Keratinocyte (primary cell): Measurements from ENCODE around the gene MINDY4. TPM values are rescaled to one million over a fixed set of nuclear protein-coding genes. Genes with fewer than 3 reads are reported as not detected.

Experiments
- DNase-seq: peaks from one replicate; pipeline ENCODE4 v3.0.0-alpha.2; 2011; ENCODE audit warnings: low read depth, missing footprints, low spot score
- FAIRE-seq: peaks from 2 replicates; lab custom pipeline; 2011; peaks lifted over from hg19 to GRCh38; lab: Jason Lieb, UNC
- H2AFZ ChIP-seq: 2 replicates; pipeline ENCODE4 v1.6.0; 2012; ENCODE audit warnings: low read length, control low read depth, inconsistent platforms; ENCODE audit not compliant: control insufficient read depth
- H3K27ac ChIP-seq: 2 replicates; pipeline ENCODE4 v1.5.1; 2011; ENCODE audit warnings: low read length; ENCODE audit not compliant: control insufficient read depth, insufficient read depth
- H3K27me3 ChIP-seq: 3 replicates; pipeline ENCODE4 v1.6.0; 2011; ENCODE audit warnings: low read length; ENCODE audit not compliant: control insufficient read depth, insufficient read depth; ENCODE audit errors: extremely low read depth
- H3K36me3 ChIP-seq, 2 experiments: 2 replicates in 1 of 2; 3 replicates in 1 of 2; pipeline ENCODE4 v1.5.1; 2011; ENCODE audit warnings: low read length in 2 of 2, mild to moderate bottlenecking in 1 of 2; ENCODE audit not compliant: control insufficient read depth in 2 of 2, insufficient read depth in 2 of 2; ENCODE audit errors: extremely low read depth in 1 of 2
- H3K4me1 ChIP-seq: 3 replicates; pipeline ENCODE4 v1.5.1; 2011; ENCODE audit warnings: low read length; ENCODE audit not compliant: control insufficient read depth, insufficient read depth; ENCODE audit errors: extremely low read depth
- H3K4me2 ChIP-seq: 3 replicates; pipeline ENCODE4 v1.6.0; 2011; ENCODE audit warnings: low read depth, low read length; ENCODE audit not compliant: control insufficient read depth, insufficient read depth; ENCODE audit errors: extremely low read depth
- H3K4me3 ChIP-seq, 3 experiments: fragments of 200-600 bp in 1 of 3; sonication (generic) in 1 of 3; 2 replicates in 2 of 3; 3 replicates in 1 of 3; pipeline ENCODE4 v1.5.1; 2011 to 2016; ENCODE audit warnings: low read length in 3 of 3, mild to moderate bottlenecking in 3 of 3, control low read depth in 2 of 3, inconsistent platforms in 1 of 3, low read depth in 1 of 3, mixed read lengths in 1 of 3, mixed run types in 1 of 3, moderate library complexity in 1 of 3; ENCODE audit not compliant: control insufficient read depth in 2 of 3, insufficient read depth in 2 of 3; ENCODE audit errors: extremely low read depth in 1 of 3
- H3K79me2 ChIP-seq: 2 replicates; pipeline ENCODE4 v1.6.0; 2012; ENCODE audit warnings: low read length; ENCODE audit not compliant: control insufficient read depth, insufficient read depth
- H3K9ac ChIP-seq: 3 replicates; pipeline ENCODE4 v1.6.0; 2011; ENCODE audit warnings: low read length; ENCODE audit not compliant: control insufficient read depth, insufficient read depth; ENCODE audit errors: extremely low read depth
- H3K9me1 ChIP-seq: 3 replicates; pipeline ENCODE4 v1.6.0; 2011; ENCODE audit warnings: low read length; ENCODE audit not compliant: control insufficient read depth, insufficient read depth; ENCODE audit errors: extremely low read depth
- H3K9me3 ChIP-seq: 2 replicates; pipeline ENCODE4 v1.5.1; 2012; ENCODE audit warnings: low read depth, low read length; ENCODE audit not compliant: control insufficient read depth
- H4K20me1 ChIP-seq: 3 replicates; pipeline ENCODE4 v1.6.0; 2011; ENCODE audit warnings: low read length; ENCODE audit not compliant: control insufficient read depth, insufficient read depth; ENCODE audit errors: extremely low read depth
- CTCF ChIP-seq, 3 experiments: IDR thresholded peaks in 1 of 3; conservative IDR thresholded peaks in 1 of 3; optimal IDR thresholded peaks in 1 of 3; 2 replicates in 2 of 3; 3 replicates in 1 of 3; pipeline versions ENCODE3 to v1.5.1; 2011; ENCODE audit warnings: low read length in 3 of 3, mild to moderate bottlenecking in 3 of 3, moderate library complexity in 2 of 3, control low read depth in 1 of 3, inconsistent platforms in 1 of 3; ENCODE audit not compliant: insufficient read depth in 2 of 3; ENCODE audit errors: extremely low read depth in 1 of 3
- EZH2 ChIP-seq: IDR thresholded peaks from one replicate; pipeline ENCODE4 v1.6.1; 2012; ENCODE audit warnings: inconsistent platforms, mild to moderate bottlenecking, low read length, moderate library complexity
- dilution Hi-C: fragments of 300-500 bp; cut with MboI; formaldehyde crosslinking; loops from one replicate; pipeline ENCODE4 v1.7.0; 2020; ENCODE audit warnings: low sequenced_read_pairs; ENCODE audit not compliant: extremely low pct_ligation_motif_present
- polyA plus RNA-seq, 5 experiments: library from polyadenylated mRNA; depleted of rRNA in 3 of 5; stranded (reverse) in 3 of 5; stranded (forward) in 1 of 5; unstranded in 1 of 5; fragments of >200 nt; gene quantifications; 1 replicate in 1 of 5; 2 replicates in 3 of 5; 3 replicates in 1 of 5; pipeline versions ENCODE4 v1.2.1 to v1.2.3, GENCODE V29; 2011 to 2012; ENCODE audit warnings: missing spikeins in 2 of 5, low read depth in 1 of 5, low replicate concordance in 1 of 5

Gene MINDY4
- polyA plus RNA-seq, 1 donor (not counting 4 experiments of a cell fraction or from before 2014, with no cell fraction given) = 1.5 TPM

DNA sequence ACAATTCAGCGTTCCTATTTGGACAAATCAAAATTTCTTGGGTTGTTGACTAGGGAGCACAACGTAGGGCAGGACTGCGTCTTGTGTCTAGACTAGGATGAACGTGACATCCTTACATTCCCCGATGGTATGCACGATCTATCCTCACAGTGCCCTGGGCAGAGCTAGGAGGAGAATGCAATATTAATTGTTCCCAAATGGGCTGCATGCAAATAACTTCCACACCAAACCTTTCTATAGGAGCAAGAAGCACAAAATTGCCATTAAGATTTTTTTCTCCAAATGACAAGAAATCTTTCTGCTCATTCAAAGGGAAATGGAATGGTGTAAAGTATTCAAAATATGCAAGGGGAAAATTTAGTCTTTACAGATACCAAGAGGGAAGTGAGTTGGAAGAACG, 119.0 kb downstream of the MINDY4 start:
- Histone ChIP-seq H2AFZ (no peak overlapping the region), H3K4me2 (no peak overlapping the region), H3K9me1 (no peaks in the 10 kb centered on the region), H3K27ac (no peak overlapping the region), H3K9ac (no peak overlapping the region), H3K36me3 (no peaks in the 10 kb centered on the region), H3K9me3 (no peaks in the 10 kb centered on the region), H3K27me3 (peaks cover 24% of the 10 kb centered on the region), H3K4me1 (no peaks in the 10 kb centered on the region), H3K79me2 (no peaks in the 10 kb centered on the region), H3K4me3 (no peak overlapping the region), H4K20me1 (no peaks in the 10 kb centered on the region)
- FAIRE-seq (no peak), DNase-seq (no peak)
- TF ChIP-seq CTCF (optimal IDR thresholded peaks at IDR 0.05 in 1 of 3, IDR thresholded peaks at IDR 0.05 in 1 of 3, conservative IDR thresholded peaks at IDR 0.05 in 1 of 3; ENCODE audit: extremely low read depth in 1 of 3, insufficient read depth in 2 of 3, low read length in 3 of 3) (no peak), EZH2 (no peak)
- dilution Hi-C loops = no loop called here

- Histone ChIP-seq H3K36me3 (no peaks in the 10 kb centered on the region), H3K4me2 (no peak overlapping the region), H3K4me3 (no peak overlapping the region), H3K4me1 (no peaks in the 10 kb centered on the region), H3K27ac (no peak overlapping the region), H2AFZ (no peak overlapping the region), H3K79me2 (no peaks in the 10 kb centered on the region), H4K20me1 (no peaks in the 10 kb centered on the region), H3K9me3 (no peaks in the 10 kb centered on the region), H3K27me3 (peaks cover 28% of the 10 kb centered on the region), H3K9me1 (no peaks in the 10 kb centered on the region), H3K9ac (no peak overlapping the region)
- FAIRE-seq (no peak), DNase-seq (no peak)
- no peak for TF ChIP-seq EZH2
- no peak for TF ChIP-seq CTCF (optimal IDR thresholded peaks at IDR 0.05 in 1 of 3, IDR thresholded peaks at IDR 0.05 in 1 of 3, conservative IDR thresholded peaks at IDR 0.05 in 1 of 3; ENCODE audit: extremely low read depth in 1 of 3, insufficient read depth in 2 of 3, low read length in 3 of 3)
- dilution Hi-C loops = no loop called here
Observed at GRCh38 chr7:30893357-30893756, 122.1 kb downstream of the MINDY4 start.
